Activated naive CD4-positive, alpha-beta T cell treated with anti-CD3 and anti-CD28 coated beads, Interleukin-2, amount 50 U/mL, for 24 hours (primary cell): ENCODE results near the gene MXRA7.
"Not testable (repeated sequence)": the region's sequence is repeated elsewhere in the genome, so short reads cannot be mapped to it uniquely, and the experiment has no call there.

Experiments used
- H3K27ac Mint-ChIP-seq: one replicate; pipeline ENCODE4 v1.8.0; 2021; ENCODE audit warnings: mild to moderate bottlenecking, mixed read lengths
- H3K27me3 Mint-ChIP-seq: one replicate; pipeline ENCODE4 v1.8.0; 2021; ENCODE audit warnings: mixed read lengths
- H3K36me3 Mint-ChIP-seq: one replicate; pipeline ENCODE4 v1.8.0; 2021; ENCODE audit warnings: mixed read lengths
- H3K4me1 Mint-ChIP-seq: one replicate; pipeline ENCODE4 v1.8.0; 2021; ENCODE audit warnings: mixed read lengths
- H3K4me3 Mint-ChIP-seq: one replicate; pipeline ENCODE4 v1.8.0; 2021; ENCODE audit warnings: mild to moderate bottlenecking, mixed read lengths
- H3K9me3 Mint-ChIP-seq: one replicate; pipeline ENCODE4 v1.8.0; 2021; ENCODE audit warnings: mixed read lengths

Gene MXRA7

GRCh38 chr17:76726231-76726775 is 15.5 kb upstream of the MXRA7 start, which contains the start of gene JMJD6:
TSS of gene JMJD6 (minus strand) at chr17:76726606. CDS start at chr17:76726475, 131 bp downstream.
- H3K9me3 Mint-ChIP-seq: no peaks in the 10 kb centered on the region
- H3K4me1 Mint-ChIP-seq: peaks cover 51% of the 10 kb centered on the region
- peak within 1 kb of the TSS; percentile 99 for H3K4me3 Mint-ChIP-seq
- H3K27ac Mint-ChIP-seq: peak within 1 kb of the TSS; percentile 97
- peaks cover 21% of the 10 kb centered on the region for H3K36me3 Mint-ChIP-seq
- H3K27me3 Mint-ChIP-seq: no peaks in the 10 kb centered on the region

DNA sequence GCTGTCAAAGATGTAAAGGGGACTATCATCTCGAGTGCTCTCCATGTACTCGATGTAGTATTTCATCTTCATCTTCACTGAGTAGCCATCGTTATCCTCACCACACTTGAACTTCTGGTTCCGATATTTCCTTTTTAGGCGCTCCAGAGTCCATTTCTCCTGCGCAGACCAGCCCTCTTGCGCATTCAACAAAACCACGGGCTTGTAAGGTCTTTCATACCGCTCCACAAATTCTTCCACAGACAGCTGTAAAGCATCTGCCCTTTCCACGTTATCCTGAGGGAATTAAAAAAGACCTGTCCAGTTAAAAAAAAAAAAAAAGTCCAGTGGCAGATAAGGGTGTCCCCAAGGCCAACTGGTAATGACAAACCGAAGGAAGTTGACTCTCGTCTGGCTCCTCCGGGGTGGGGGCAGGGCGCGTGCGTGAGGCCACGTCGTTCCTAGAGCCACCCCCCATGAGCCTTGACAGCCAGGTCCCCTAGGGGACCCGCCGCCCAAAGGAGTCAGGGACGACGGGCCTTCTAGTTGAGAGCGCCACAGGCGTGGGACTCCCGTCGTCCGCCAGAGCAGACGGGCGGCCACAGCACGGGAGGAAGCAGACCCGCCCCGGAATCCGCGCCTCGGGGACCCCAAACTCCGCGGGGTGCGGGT is 14.9 kb upstream of the MXRA7 start:
- Mint-ChIP-seq H3K27ac (peak overlapping the region; percentile 88), H3K9me3 (no peaks in the 10 kb centered on the region), H3K4me1 (peaks cover 52% of the 10 kb centered on the region), H3K36me3 (peaks cover 21% of the 10 kb centered on the region), H3K27me3 (no peaks in the 10 kb centered on the region), H3K4me3 (peak overlapping the region; percentile 99)

DNA sequence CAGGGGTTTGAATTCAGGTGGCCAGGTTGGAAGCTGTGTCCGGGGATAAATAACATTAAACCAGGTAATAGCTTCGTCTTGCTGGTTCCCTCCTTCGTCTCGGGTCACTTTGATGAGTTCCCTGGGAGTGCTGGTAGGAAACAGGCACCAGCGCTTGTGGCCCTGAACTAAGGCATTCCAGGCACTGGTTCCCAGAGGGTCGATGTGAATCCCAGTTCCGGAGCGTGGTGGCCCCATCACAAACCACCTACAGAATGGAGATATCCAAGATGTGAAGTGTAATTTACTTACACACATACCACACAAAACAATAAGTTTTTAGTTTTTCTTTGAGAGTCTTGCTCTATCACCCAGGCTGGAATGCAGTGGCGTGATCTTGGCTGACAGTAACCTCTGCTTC is 13.0 kb upstream of the MXRA7 start:
- Mint-ChIP-seq H3K36me3 (peaks cover 20% of the 10 kb centered on the region), H3K4me1 (peaks cover 44% of the 10 kb centered on the region), H3K9me3 (no peaks in the 10 kb centered on the region), H3K4me3 (peak overlapping the region; percentile 23), H3K27me3 (no peaks in the 10 kb centered on the region), H3K27ac (no peak overlapping the region)

GRCh38 chr17:76722977-76723376 is 12.2 kb upstream of the MXRA7 start:
- Mint-ChIP-seq H3K36me3 (peaks cover 23% of the 10 kb centered on the region), H3K4me1 (peaks cover 39% of the 10 kb centered on the region)
- H3K27ac Mint-ChIP-seq, H3K9me3 Mint-ChIP-seq, H3K4me3 Mint-ChIP-seq, H3K27me3 Mint-ChIP-seq: not testable (repeated sequence)

DNA sequence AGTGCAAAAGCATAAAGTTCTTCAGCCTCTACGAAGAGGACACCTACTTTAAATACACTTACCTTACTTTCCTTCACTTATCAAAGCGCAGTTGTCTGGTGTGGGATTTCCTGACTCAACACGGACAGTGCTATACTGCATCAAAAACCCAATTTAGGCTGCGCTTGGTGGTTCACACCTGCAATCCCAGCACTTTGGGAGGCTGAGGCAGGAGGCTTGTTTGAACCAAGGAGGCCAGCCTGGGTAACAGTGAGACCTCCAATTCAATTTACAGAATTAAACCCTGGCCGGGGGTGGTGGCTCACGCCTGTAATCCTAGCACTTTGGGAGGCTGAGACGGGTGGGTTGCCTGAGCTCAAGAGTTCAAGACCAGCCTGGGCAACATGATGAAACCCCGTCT is 11.5 kb upstream of the MXRA7 start:
- peaks cover 34% of the 10 kb centered on the region for H3K4me1 Mint-ChIP-seq
- H3K36me3 Mint-ChIP-seq: peaks cover 20% of the 10 kb centered on the region
- peak overlapping the region; percentile 17 for H3K27ac Mint-ChIP-seq
- H3K9me3 Mint-ChIP-seq: no peaks in the 10 kb centered on the region
- no peak overlapping the region for H3K4me3 Mint-ChIP-seq
- no peaks in the 10 kb centered on the region for H3K27me3 Mint-ChIP-seq

- no peak overlapping the region for H3K27ac Mint-ChIP-seq
Measured at GRCh38 chr17:76721463-76721862, 10.7 kb upstream of the MXRA7 start.

DNA sequence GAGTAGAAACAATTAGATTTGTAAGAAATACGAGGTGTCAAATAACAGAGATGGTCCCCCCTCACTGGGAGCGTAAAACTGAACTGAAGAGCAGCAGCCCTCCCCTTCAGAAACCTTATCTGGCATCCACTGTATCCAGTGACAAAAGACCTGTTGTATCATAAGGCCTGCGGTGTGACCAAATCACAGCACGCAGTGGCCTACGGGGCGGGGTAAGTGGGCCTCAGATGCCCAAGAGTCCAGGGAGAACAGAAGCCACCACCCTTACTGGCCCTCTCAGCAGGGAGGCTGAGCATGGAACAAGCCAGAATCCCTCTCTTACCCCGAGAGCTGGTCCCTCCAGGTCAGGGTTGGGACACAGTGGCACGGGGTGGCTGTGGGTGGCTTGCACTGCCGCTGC is 10.2 kb upstream of the MXRA7 start:
- H3K4me1 Mint-ChIP-seq: peaks cover 40% of the 10 kb centered on the region
- H3K4me3 Mint-ChIP-seq: no peak overlapping the region

More at GRCh38 chr17:76721463-76721862, 10.7 kb upstream of the MXRA7 start:
- H3K36me3 Mint-ChIP-seq: peaks cover 20% of the 10 kb centered on the region
- H3K27me3 Mint-ChIP-seq: no peaks in the 10 kb centered on the region
- H3K4me1 Mint-ChIP-seq: peaks cover 34% of the 10 kb centered on the region
- no peak overlapping the region for H3K4me3 Mint-ChIP-seq
- no peaks in the 10 kb centered on the region for H3K9me3 Mint-ChIP-seq

DNA sequence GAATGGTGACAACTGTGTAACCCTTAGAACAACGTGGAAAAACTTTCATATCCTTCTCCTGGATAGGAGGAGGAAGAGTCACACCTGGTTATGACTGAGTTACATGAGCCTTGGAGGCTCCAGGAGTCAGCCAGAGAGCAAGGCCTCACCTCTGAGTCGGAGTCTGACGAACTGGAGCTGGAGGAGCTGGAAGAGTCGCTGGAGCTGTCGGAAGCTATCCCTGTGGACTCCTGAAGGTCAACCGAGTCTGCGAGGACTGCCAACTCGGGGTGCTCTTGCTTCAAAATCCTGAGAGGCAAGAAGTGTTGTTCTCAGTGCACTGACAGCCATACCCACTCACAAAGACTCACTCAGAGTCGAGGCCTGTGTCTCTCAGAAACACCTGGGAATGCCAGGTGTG is 9.4 kb upstream of the MXRA7 start:
- peaks cover 18% of the 10 kb centered on the region for H3K36me3 Mint-ChIP-seq
- no peaks in the 10 kb centered on the region for H3K27me3 Mint-ChIP-seq
- no peak overlapping the region for H3K27ac Mint-ChIP-seq
- no peak overlapping the region for H3K4me3 Mint-ChIP-seq
- no peaks in the 10 kb centered on the region for H3K9me3 Mint-ChIP-seq
- peaks cover 41% of the 10 kb centered on the region for H3K4me1 Mint-ChIP-seq

More for the DNA sequence above, 10.2 kb upstream of the MXRA7 start:
- Mint-ChIP-seq H3K36me3 (peaks cover 20% of the 10 kb centered on the region), H3K27me3 (no peaks in the 10 kb centered on the region), H3K27ac (no peak overlapping the region), H3K9me3 (no peaks in the 10 kb centered on the region)

DNA sequence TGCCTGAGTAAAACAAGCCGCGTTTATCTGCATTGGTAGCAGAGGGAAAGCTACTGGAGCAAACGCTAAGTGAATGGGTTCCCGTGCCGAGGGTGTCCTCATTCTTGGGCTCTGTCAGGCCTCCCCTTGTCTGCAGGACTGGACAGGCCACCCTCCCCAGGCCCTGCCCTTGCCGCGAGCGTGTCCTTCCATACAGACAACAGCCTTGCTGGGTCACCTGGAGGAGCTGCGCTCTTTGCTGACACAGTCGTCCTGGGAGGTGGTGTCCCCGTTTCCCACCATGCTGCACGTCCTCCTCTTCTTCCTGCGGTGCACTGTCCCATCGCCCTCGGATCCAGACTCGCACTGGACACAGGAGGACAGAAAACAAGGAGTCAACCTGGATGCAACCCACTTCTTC is 7.8 kb upstream of the MXRA7 start:
- peaks cover 44% of the 10 kb centered on the region for H3K4me1 Mint-ChIP-seq

GRCh38 chr17:76716839-76717215 is 6.1 kb upstream of the MXRA7 start:
- no peak overlapping the region for H3K27ac Mint-ChIP-seq
- H3K4me1 Mint-ChIP-seq: peaks cover 47% of the 10 kb centered on the region
- H3K9me3 Mint-ChIP-seq: no peaks in the 10 kb centered on the region
- no peaks in the 10 kb centered on the region for H3K27me3 Mint-ChIP-seq
- H3K4me3 Mint-ChIP-seq: no peak overlapping the region
- H3K36me3 Mint-ChIP-seq: peaks cover 14% of the 10 kb centered on the region

More for the DNA sequence above, 7.8 kb upstream of the MXRA7 start:
- peaks cover 19% of the 10 kb centered on the region for H3K36me3 Mint-ChIP-seq
- no peak overlapping the region for H3K27ac Mint-ChIP-seq
- no peaks in the 10 kb centered on the region for H3K9me3 Mint-ChIP-seq
- H3K27me3 Mint-ChIP-seq: no peaks in the 10 kb centered on the region
- H3K4me3 Mint-ChIP-seq: no peak overlapping the region

DNA sequence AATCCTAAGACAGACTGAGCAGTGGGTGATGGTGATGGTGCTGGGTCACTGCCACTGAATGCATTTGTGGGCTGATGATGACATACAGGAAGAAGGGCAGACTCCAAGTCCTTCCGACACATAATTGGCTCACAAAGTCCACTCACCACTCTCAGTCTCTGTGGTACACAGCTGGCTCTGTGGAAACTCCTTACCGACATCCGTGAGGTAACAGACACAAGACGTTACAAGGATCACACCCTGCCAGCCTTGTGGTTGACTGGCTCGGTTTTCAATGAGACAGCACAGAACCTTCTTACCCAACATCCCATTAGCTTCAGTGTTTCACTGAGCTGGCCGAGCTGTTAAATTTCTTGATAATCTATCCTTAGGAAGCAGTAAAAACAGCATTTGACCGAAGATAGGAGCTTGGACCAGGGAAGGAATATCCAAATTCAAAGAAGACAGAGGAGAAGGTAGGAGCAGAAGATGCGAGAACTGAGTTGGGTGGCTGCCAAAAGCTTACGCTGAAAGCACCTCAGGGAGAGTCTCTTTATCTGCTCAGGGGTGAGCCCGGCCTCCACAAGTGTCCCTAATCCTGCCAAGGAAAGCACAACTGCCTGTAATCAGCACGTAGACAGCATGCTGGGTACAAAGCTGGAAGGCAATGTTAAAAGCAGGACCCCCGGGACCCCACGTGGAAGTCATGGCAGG is 5.5 kb upstream of the MXRA7 start:
- Mint-ChIP-seq H3K36me3 (peaks cover 10% of the 10 kb centered on the region), H3K27ac (peak overlapping the region; percentile 88), H3K4me3 (no peak overlapping the region), H3K4me1 (peaks cover 45% of the 10 kb centered on the region), H3K9me3 (no peaks in the 10 kb centered on the region), H3K27me3 (no peaks in the 10 kb centered on the region)

DNA sequence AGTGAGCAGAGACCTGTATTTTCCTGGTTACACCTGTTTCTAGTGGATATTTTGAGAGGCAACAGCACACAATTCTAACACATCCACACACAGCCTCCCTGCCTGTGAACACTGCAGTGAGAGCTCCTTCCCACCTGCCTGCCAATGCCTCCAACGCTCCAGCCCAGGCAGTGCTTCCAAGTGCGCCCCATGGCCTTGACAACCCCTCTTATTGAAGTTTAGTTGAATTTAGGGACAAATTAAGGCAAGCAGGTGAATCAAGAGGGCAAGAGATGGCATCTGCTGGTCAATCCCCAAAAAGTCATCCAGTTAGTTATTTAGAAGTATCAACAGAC is 4.7 kb upstream of the MXRA7 start:
- no peak overlapping the region for H3K4me3 Mint-ChIP-seq
- peaks cover 7% of the 10 kb centered on the region for H3K36me3 Mint-ChIP-seq
- peaks cover 43% of the 10 kb centered on the region for H3K4me1 Mint-ChIP-seq

GRCh38 chr17:76714822-76715495 is 4.2 kb upstream of the MXRA7 start:
- Mint-ChIP-seq H3K9me3 (no peaks in the 10 kb centered on the region), H3K27me3 (no peaks in the 10 kb centered on the region), H3K4me3 (no peak overlapping the region), H3K4me1 (peaks cover 44% of the 10 kb centered on the region), H3K36me3 (peaks cover 7% of the 10 kb centered on the region), H3K27ac (peak overlapping the region; percentile 57)

More for the DNA sequence above, 4.7 kb upstream of the MXRA7 start:
- Mint-ChIP-seq H3K27ac (no peak overlapping the region), H3K27me3 (no peaks in the 10 kb centered on the region), H3K9me3 (no peaks in the 10 kb centered on the region)

GRCh38 chr17:76714336-76714735 is 3.6 kb upstream of the MXRA7 start:
- H3K27me3 Mint-ChIP-seq: no peaks in the 10 kb centered on the region
- H3K4me1 Mint-ChIP-seq: peaks cover 49% of the 10 kb centered on the region
- no peaks in the 10 kb centered on the region for H3K9me3 Mint-ChIP-seq
- H3K36me3 Mint-ChIP-seq: peaks cover 7% of the 10 kb centered on the region
- H3K27ac Mint-ChIP-seq: peak overlapping the region; percentile 41
- H3K4me3 Mint-ChIP-seq: no peak overlapping the region

DNA sequence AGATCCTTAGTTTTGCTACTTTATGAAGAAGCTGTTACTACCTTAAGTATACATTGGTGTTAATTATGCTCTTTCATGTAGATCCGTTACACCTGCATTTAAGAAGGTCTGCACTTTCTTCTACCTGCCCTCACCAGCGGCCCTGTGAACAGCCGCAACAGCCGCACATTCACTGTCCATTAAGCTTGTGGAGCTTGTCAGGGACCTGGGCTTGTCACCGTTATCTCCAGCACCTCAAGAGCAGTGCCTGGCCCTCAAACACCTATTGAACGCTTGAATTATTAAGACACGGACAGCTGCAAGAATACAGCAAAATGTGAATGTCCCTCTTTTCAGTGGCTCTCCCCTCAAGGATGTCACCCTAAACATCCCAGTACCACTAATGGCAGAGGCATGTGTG is 3.0 kb upstream of the MXRA7 start:
- H3K27me3 Mint-ChIP-seq: no peaks in the 10 kb centered on the region
- H3K4me1 Mint-ChIP-seq: peaks cover 47% of the 10 kb centered on the region
- peaks cover 7% of the 10 kb centered on the region for H3K36me3 Mint-ChIP-seq
- H3K27ac Mint-ChIP-seq: peak overlapping the region; percentile 41
- no peaks in the 10 kb centered on the region for H3K9me3 Mint-ChIP-seq
- H3K4me3 Mint-ChIP-seq: no peak overlapping the region

- H3K9me3 Mint-ChIP-seq, H3K36me3 Mint-ChIP-seq, H3K4me3 Mint-ChIP-seq, H3K27me3 Mint-ChIP-seq, H3K27ac Mint-ChIP-seq: not testable (repeated sequence)
- H3K4me1 Mint-ChIP-seq: peaks cover 46% of the 10 kb centered on the region
Measured at GRCh38 chr17:76712321-76712720, 1.6 kb upstream of the MXRA7 start.
